ENCODE results near the gene RAB28. TPM values are rescaled to one million over a fixed set of nuclear protein-coding genes. Genes with fewer than 3 reads are reported as not detected.
"Not testable (repeated sequence)": the region's sequence is repeated elsewhere in the genome, so short reads cannot be mapped to it uniquely, and the experiment has no call there.

The RAB28 gene
- total RNA-seq, 2 experiments from 2014 or later, result 23.0 to 30.8 TPM

GRCh38 chr4:13403326-13403725 lies 80.8 kb downstream of the RAB28 start:
- no peak overlapping the region for H3K27ac ChIP-seq (ENCODE audit: low read depth, low read length, poor library complexity, severe bottlenecking)
- ChIA-PET CTCF (ENCODE audit: unreplicated experiment) (no interaction called here), POLR2A (no interaction called here)
- H2AFZ ChIP-seq (ENCODE audit: low read length), result no peak overlapping the region
- no peaks in the 10 kb centered on the region; the same call in 1 of the 2 replicates for H4K20me1 ChIP-seq (ENCODE audit: insufficient read depth, low read length)
- intact Hi-C loops (cut with micrococcal nuclease; ENCODE audit: unreplicated experiment), result no loop called here
- H3K79me2 ChIP-seq (ENCODE audit: insufficient read depth, low read depth, low read length), result no peaks in the 10 kb centered on the region
- DNase-seq (ENCODE audit: low spot score), result no peak
- H3K9me3 ChIP-seq (ENCODE audit: low read length), result no peaks in the 10 kb centered on the region
- no peaks in the 10 kb centered on the region for H3K9me2 ChIP-seq (ENCODE audit: insufficient read depth, low read length)
- TF ChIP-seq EZH2phosphoT487 (IDR thresholded peaks at IDR 0.05; ENCODE audit: borderline replicate concordance, low read depth, low read length) (no peak), CTCF (conservative IDR thresholded peaks at IDR 0.05; ENCODE audit: low read length) (no peak)
- H3K36me3 ChIP-seq (ENCODE audit: insufficient read depth, low read length), result no peaks in the 10 kb centered on the region
- H3K4me3 ChIP-seq (ENCODE audit: low read depth, low read length, poor library complexity, severe bottlenecking), result no peak overlapping the region
- no peaks in the 10 kb centered on the region for H3K4me1 ChIP-seq (ENCODE audit: insufficient read depth, low read length, poor library complexity, severe bottlenecking)
- BruUV-seq (replicated peaks), result no TSS peak
- no peak overlapping the region for H3K4me2 ChIP-seq (ENCODE audit: low read length)

GRCh38 chr4:13399257-13399656 lies 84.9 kb downstream of the RAB28 start:
- Histone ChIP-seq H3K4me2 (ENCODE audit: low read length) (no peak overlapping the region), H3K79me2 (ENCODE audit: insufficient read depth, low read depth, low read length) (no peaks in the 10 kb centered on the region), H2AFZ (ENCODE audit: low read length) (no peak overlapping the region), H3K36me3 (ENCODE audit: insufficient read depth, low read length) (no peaks in the 10 kb centered on the region), H3K4me1 (ENCODE audit: insufficient read depth, low read length, poor library complexity, severe bottlenecking) (no peaks in the 10 kb centered on the region), H3K9me3 (ENCODE audit: low read length) (no peaks in the 10 kb centered on the region), H4K20me1 (ENCODE audit: insufficient read depth, low read length) (no peaks in the 10 kb centered on the region; the same call in 1 of the 2 replicates), H3K9me2 (ENCODE audit: insufficient read depth, low read length) (no peaks in the 10 kb centered on the region), H3K4me3 (ENCODE audit: low read depth, low read length, poor library complexity, severe bottlenecking) (no peak overlapping the region), H3K27ac (ENCODE audit: low read depth, low read length, poor library complexity, severe bottlenecking) (no peak overlapping the region)
- CTCF ChIA-PET (ENCODE audit: unreplicated experiment), result no interaction called here
- DNase-seq (ENCODE audit: low spot score), result no peak
- no TSS peak for BruUV-seq (replicated peaks)
- intact Hi-C loops (cut with micrococcal nuclease; ENCODE audit: unreplicated experiment), result no loop called here
- TF ChIP-seq EZH2phosphoT487 (IDR thresholded peaks at IDR 0.05; ENCODE audit: borderline replicate concordance, low read depth, low read length) (no peak), CTCF (conservative IDR thresholded peaks at IDR 0.05; ENCODE audit: low read length) (no peak)
- POLR2A ChIA-PET, result no interaction called here

DNA sequence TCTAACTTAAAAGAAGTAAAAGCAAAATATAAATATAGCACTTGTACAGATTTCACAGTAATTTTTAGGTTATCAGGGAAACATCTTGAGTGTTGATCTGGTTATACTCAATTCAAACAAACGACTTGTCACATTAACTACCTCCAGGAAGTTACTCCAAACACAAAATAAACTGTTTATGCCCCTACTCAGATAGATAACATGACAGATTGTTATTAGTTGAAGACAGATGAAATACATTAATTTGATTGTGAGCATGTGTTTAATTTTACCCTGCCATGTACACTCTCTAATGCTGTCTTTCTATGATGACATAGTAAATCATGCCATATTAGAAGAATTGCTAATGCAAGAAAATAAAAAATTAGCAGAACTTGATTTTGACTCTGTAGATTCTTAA lies 88.0 kb downstream of the RAB28 start:
- ChIA-PET CTCF (ENCODE audit: unreplicated experiment) (no interaction called here), POLR2A (no interaction called here)
- Histone ChIP-seq H3K36me3 (ENCODE audit: insufficient read depth, low read length) (no peaks in the 10 kb centered on the region), H3K4me2 (ENCODE audit: low read length) (no peak overlapping the region), H3K9me3 (ENCODE audit: low read length) (no peaks in the 10 kb centered on the region), H3K9me2 (ENCODE audit: insufficient read depth, low read length) (no peaks in the 10 kb centered on the region), H4K20me1 (ENCODE audit: insufficient read depth, low read length) (no peaks in the 10 kb centered on the region), H2AFZ (ENCODE audit: low read length) (no peak overlapping the region), H3K79me2 (ENCODE audit: insufficient read depth, low read depth, low read length) (no peaks in the 10 kb centered on the region), H3K4me1 (ENCODE audit: insufficient read depth, low read length, poor library complexity, severe bottlenecking) (no peaks in the 10 kb centered on the region), H3K4me3 (ENCODE audit: low read depth, low read length, poor library complexity, severe bottlenecking) (no peak overlapping the region), H3K27ac (ENCODE audit: low read depth, low read length, poor library complexity, severe bottlenecking) (no peak overlapping the region)
- DNase-seq (ENCODE audit: low spot score), result no peak
- intact Hi-C loops (cut with micrococcal nuclease; ENCODE audit: unreplicated experiment), result no loop called here
- no TSS peak for BruUV-seq (replicated peaks)
- no peak for TF ChIP-seq CTCF (conservative IDR thresholded peaks at IDR 0.05; ENCODE audit: low read length)
- TF ChIP-seq EZH2phosphoT487 (IDR thresholded peaks at IDR 0.05; ENCODE audit: borderline replicate concordance, low read depth, low read length), result no peak

DNA sequence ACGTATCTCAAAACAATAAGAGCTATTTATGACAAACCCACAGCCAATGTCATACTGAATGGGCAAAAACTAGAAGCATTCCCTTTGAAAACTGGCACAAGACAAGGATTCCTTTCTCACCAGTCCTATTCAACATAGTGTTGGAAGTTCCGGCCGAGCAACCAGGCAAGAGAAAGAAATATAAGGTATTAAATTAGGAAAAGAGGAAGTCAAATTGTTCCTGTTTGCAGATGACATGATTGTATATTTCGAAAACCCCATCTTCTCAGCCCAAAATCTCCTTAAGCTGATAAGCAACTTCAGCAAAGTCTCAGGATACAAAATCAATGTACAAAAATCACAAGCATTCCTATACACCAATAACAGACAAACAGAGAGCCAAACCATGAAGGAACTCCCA lies 94.2 kb downstream of the RAB28 start:
- H3K27ac ChIP-seq (ENCODE audit: low read depth, low read length, poor library complexity, severe bottlenecking); DNase-seq (ENCODE audit: low spot score); H3K79me2 ChIP-seq (ENCODE audit: insufficient read depth, low read depth, low read length); intact Hi-C loops (cut with micrococcal nuclease; ENCODE audit: unreplicated experiment); BruUV-seq (replicated peaks); H3K9me2 ChIP-seq (ENCODE audit: insufficient read depth, low read length); POLR2A ChIA-PET; H4K20me1 ChIP-seq (ENCODE audit: insufficient read depth, low read length); H3K4me1 ChIP-seq (ENCODE audit: insufficient read depth, low read length, poor library complexity, severe bottlenecking); H2AFZ ChIP-seq (ENCODE audit: low read length); H3K4me2 ChIP-seq (ENCODE audit: low read length); H3K9me3 ChIP-seq (ENCODE audit: low read length); H3K36me3 ChIP-seq (ENCODE audit: insufficient read depth, low read length); H3K4me3 ChIP-seq (ENCODE audit: low read depth, low read length, poor library complexity, severe bottlenecking); CTCF ChIA-PET (ENCODE audit: unreplicated experiment): not testable (repeated sequence)
